GM12891 (cell line): ENCODE measurements around the gene MLIP. TPM values are rescaled to one million over a fixed set of nuclear protein-coding genes. Genes with fewer than 3 reads are reported as not detected.

Source experiments
- DNase-seq: peaks from one replicate; pipeline ENCODE4 v3.0.0; 2011; ENCODE audit warnings: low spot score; ENCODE audit not compliant: insufficient read length
- FAIRE-seq: peaks from 2 replicates; lab custom pipeline; 2011; peaks lifted over from hg19 to GRCh38; lab: Jason Lieb, UNC
- PAX5 ChIP-seq: IDR thresholded peaks from 2 replicates; pipeline ENCODE4 v1.6.1; 2011; ENCODE audit warnings: low read length, moderate library complexity, mild to moderate bottlenecking; ENCODE audit not compliant: insufficient read depth, severe bottlenecking
- POLR2A ChIP-seq: IDR thresholded peaks from 2 replicates; pipeline ENCODE4 v1.6.1; 2011; ENCODE audit warnings: low read depth, low read length, control low read depth
- POLR2AphosphoS5 ChIP-seq: IDR thresholded peaks from 2 replicates; pipeline ENCODE4 v1.6.1; 2011; ENCODE audit warnings: low read depth, low read length, control low read depth
- POU2F2 ChIP-seq: IDR thresholded peaks from 2 replicates; pipeline ENCODE4 v1.6.1; 2011; ENCODE audit warnings: low read depth, mild to moderate bottlenecking, control low read depth, low read length, moderate library complexity
- SPI1 ChIP-seq: IDR thresholded peaks from 2 replicates; pipeline ENCODE4 v1.6.1; 2011; ENCODE audit warnings: low read depth, low read length, control low read depth
- TAF1 ChIP-seq: IDR thresholded peaks from 2 replicates; pipeline ENCODE4 v1.6.1; 2011; ENCODE audit warnings: low read depth, low read length, control low read depth
- polyA plus RNA-seq: library from polyadenylated mRNA; unstranded; fragments of >200 nt; gene quantifications from one replicate; pipeline ENCODE4 v1.2.1, GENCODE V29; 2012; ENCODE audit warnings: low read depth, missing spikeins, inconsistent platforms; ENCODE audit not compliant: missing spikeins

Gene MLIP, protein sequence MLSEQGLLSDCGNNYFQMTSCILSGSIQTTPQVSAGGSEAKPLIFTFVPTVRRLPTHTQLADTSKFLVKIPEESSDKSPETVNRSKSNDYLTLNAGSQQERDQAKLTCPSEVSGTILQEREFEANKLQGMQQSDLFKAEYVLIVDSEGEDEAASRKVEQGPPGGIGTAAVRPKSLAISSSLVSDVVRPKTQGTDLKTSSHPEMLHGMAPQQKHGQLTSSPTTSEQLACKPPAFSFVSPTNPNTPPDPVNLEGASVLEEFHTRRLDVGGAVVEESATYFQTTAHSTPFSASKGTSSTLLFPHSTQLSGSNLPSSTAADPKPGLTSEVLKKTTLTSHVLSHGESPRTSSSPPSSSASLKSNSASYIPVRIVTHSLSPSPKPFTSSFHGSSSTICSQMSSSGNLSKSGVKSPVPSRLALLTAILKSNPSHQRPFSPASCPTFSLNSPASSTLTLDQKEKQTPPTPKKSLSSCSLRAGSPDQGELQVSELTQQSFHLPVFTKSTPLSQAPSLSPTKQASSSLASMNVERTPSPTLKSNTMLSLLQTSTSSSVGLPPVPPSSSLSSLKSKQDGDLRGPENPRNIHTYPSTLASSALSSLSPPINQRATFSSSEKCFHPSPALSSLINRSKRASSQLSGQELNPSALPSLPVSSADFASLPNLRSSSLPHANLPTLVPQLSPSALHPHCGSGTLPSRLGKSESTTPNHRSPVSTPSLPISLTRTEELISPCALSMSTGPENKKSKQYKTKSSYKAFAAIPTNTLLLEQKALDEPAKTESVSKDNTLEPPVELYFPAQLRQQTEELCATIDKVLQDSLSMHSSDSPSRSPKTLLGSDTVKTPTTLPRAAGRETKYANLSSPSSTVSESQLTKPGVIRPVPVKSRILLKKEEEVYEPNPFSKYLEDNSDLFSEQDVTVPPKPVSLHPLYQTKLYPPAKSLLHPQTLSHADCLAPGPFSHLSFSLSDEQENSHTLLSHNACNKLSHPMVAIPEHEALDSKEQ
- polyA plus RNA-seq, result not detected

GRCh38 chr6:54111341-54112045 is at the start of gene MLIP:
MLIP (plus strand) TSS chr6:54111443; CDS start chr6:54111480, 37 bp downstream.
- FAIRE-seq, result no peak
- TF ChIP-seq PAX5 (no peak), POLR2AphosphoS5 (no peak), POLR2A (no peak), TAF1 (no peak), POU2F2 (no peak), SPI1 (no peak)

DNA sequence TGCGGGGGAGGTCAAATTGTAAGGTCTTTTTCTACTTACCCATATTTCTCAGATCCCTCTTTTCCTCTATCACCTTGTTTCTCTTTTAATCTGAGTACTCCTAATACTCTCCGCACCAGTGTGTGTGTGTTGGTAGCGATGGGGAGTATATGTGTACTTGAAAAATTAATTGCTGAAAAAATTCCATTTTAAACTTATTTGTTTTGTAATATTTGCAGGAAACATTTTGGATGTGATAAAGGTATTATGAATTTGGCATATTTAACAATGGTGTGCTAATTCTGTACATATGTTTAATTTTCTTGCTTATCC is 48.1 kb upstream of the MLIP start:
- no peak for DNase-seq
- FAIRE-seq, result no peak
- TF ChIP-seq POU2F2, result no peak
- no peak for TF ChIP-seq POLR2AphosphoS5
- TF ChIP-seq TAF1, result no peak
- TF ChIP-seq PAX5, result no peak
- TF ChIP-seq SPI1, result no peak
- TF ChIP-seq POLR2A, result no peak

More at GRCh38 chr6:54111341-54112045, at the start of gene MLIP:
- no peak for DNase-seq

DNA sequence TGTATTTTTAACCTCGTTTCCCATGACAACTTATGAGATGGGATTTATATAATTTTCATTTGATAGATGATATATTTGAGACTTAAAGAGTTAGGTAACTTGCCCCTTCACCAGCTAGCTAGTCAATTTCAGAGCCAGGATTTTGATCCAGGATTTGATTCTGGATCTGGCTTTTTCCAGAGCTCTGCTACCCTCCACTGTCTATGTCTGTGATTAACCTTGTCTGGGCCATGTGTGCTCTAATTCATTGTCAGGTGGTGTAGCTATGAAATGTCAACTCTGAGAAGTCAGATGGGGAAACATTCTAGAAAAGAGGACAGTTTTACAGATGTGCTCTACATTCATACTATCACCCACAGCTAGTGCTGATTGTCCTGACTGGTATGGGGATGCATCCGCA is 42.5 kb upstream of the MLIP start:
- no peak for FAIRE-seq
- no peak for TF ChIP-seq SPI1
- no peak for DNase-seq

DNA sequence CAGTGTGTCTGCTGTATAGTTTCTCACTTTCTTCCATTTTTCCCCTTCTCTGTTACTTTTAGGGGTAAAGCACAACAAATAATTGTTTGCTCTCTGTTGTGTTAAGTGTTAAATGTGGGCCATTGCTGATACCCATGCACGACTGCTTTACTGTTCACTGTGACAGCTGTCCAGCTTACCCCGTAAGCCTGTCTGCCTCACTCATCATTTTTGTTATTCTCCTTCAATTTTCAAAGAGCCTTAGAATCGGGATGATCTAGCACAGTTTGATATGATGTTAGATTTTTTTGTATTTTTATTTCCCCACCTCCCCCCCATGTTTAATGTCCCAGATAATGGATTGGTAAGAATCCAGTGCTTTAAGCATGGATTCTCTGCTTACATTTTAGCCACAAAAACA is 41.2 kb upstream of the MLIP start:
- DNase-seq (no peak), FAIRE-seq (no peak)
- TF ChIP-seq TAF1 (no peak), PAX5 (no peak), POLR2A (no peak), POU2F2 (no peak), POLR2AphosphoS5 (no peak), SPI1 (no peak)

GRCh38 chr6:54071821-54072340 is 39.4 kb upstream of the MLIP start:
- TF ChIP-seq TAF1 (no peak), SPI1 (no peak), POLR2AphosphoS5 (no peak), POLR2A (no peak)
- no peak for FAIRE-seq
- DNase-seq, result no peak

GRCh38 chr6:54072635-54073313 is 38.5 kb upstream of the MLIP start:
- no peak for TF ChIP-seq POLR2AphosphoS5
- TF ChIP-seq POU2F2, result no peak
- TF ChIP-seq SPI1, result no peak
- no peak for TF ChIP-seq POLR2A
- no peak for TF ChIP-seq PAX5
- TF ChIP-seq TAF1, result no peak
- no peak for DNase-seq
- FAIRE-seq, result no peak

- FAIRE-seq (no peak), DNase-seq (no peak)
- no peak for TF ChIP-seq SPI1
- TF ChIP-seq POLR2A, result no peak
- TF ChIP-seq TAF1, result no peak
- TF ChIP-seq POU2F2, result no peak
These were observed 37.8 kb upstream of the MLIP start for GRCh38 chr6:54073487-54073886.

GRCh38 chr6:54074109-54074508 is 37.1 kb upstream of the MLIP start:
- FAIRE-seq, result no peak
- TF ChIP-seq TAF1 (no peak), PAX5 (no peak), POLR2A (no peak), POU2F2 (no peak), POLR2AphosphoS5 (no peak), SPI1 (no peak)
- DNase-seq, result no peak

DNA sequence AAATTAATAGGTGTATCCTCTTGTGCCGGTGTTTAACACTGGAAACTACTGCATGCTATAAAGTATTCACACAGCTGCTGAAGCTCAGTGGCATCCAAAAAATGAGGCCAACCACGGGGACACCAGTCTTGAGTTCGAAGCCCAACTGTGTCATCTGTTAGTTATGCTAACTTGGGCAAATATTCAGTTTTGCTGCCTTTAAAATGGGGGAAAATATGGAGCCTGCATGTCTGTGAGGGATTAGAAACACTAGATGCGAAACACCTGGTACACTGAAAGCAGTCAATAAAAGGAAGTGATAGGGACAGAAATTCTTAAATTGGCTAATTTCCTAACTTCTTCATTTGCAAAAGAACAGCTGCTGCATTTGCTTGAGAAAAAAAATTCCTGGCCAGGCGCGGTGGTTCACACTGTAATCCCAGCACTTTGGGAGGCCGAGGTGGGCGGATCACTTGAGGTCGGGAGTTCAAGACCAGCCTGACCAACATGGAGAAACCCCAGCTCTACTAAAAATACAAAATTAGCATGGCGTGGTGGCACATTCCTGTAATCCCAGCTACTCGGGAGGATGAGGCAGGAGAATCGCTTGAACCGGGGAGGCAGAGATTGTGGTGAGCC is 36.6 kb upstream of the MLIP start:
- TF ChIP-seq POLR2AphosphoS5, result no peak
- no peak for TF ChIP-seq TAF1
- TF ChIP-seq POLR2A, result no peak
- TF ChIP-seq PAX5, result no peak
- TF ChIP-seq POU2F2, result no peak
- TF ChIP-seq SPI1, result no peak
- DNase-seq (no peak), FAIRE-seq (no peak)
